ENCODE measurements around the gene RRP7A.
"Not testable (repeated sequence)": the region's sequence is repeated elsewhere in the genome, so short reads cannot be mapped to it uniquely, and the experiment has no call there.

- TF ChIP-seq, protein P1, sequence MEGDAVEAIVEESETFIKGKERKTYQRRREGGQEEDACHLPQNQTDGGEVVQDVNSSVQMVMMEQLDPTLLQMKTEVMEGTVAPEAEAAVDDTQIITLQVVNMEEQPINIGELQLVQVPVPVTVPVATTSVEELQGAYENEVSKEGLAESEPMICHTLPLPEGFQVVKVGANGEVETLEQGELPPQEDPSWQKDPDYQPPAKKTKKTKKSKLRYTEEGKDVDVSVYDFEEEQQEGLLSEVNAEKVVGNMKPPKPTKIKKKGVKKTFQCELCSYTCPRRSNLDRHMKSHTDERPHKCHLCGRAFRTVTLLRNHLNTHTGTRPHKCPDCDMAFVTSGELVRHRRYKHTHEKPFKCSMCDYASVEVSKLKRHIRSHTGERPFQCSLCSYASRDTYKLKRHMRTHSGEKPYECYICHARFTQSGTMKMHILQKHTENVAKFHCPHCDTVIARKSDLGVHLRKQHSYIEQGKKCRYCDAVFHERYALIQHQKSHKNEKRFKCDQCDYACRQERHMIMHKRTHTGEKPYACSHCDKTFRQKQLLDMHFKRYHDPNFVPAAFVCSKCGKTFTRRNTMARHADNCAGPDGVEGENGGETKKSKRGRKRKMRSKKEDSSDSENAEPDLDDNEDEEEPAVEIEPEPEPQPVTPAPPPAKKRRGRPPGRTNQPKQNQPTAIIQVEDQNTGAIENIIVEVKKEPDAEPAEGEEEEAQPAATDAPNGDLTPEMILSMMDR (IDR thresholded peaks at IDR 0.05; ENCODE audit: borderline replicate concordance, extremely low read depth, low read length, poor library complexity, severe bottlenecking) = not testable (repeated sequence)
- not testable (repeated sequence) for TF ChIP-seq EZH2 (IDR thresholded peaks at IDR 0.05; ENCODE audit: borderline replicate concordance, low read depth, low read length, severe bottlenecking)
These were observed 35.9 kb downstream of the RRP7A start for GRCh38 chr22:42483610-42484223.
